ENCODE results near the gene PRIMA1. TPM values are rescaled to one million over a fixed set of nuclear protein-coding genes. Genes with fewer than 3 reads are reported as not detected.

Gene PRIMA1
- total RNA-seq, 6 experiments from 2014 or later = 0.31 to 0.95 (median 0.43) TPM; not detected in 2

- Histone ChIP-seq H3K27me3 (no peaks in the 10 kb centered on the region), H3K4me3 (no peak overlapping the region), H3K4me1 (no peaks in the 10 kb centered on the region), H3K27ac (no peak overlapping the region), H3K9me3 (no peaks in the 10 kb centered on the region), H3K36me3 (no peaks in the 10 kb centered on the region)
- no peak for TF ChIP-seq POLR2A (IDR thresholded peaks at IDR 0.05)
- TF ChIP-seq CTCF (IDR thresholded peaks at IDR 0.05) = no peak
- ATAC-seq = no peak
- no peak for DNase-seq
- 50% methylated on average over 3 of the region's 12 CpGs for WGBS (ENCODE audit: insufficient coverage, low coverage, low lambda C conversion rate, missing lambda C conversion rate)
- intact Hi-C loops (cut with DNase I) = no loop called here
Measured at GRCh38 chr14:93741556-93742230, 46.6 kb downstream of the PRIMA1 start.

- no peak for DNase-seq
Measured at GRCh38 chr14:93737634-93738033, 50.7 kb downstream of the PRIMA1 start.

GRCh38 chr14:93736378-93737014 is 51.8 kb downstream of the PRIMA1 start:
- Histone ChIP-seq H3K9me3 (no peaks in the 10 kb centered on the region), H3K36me3 (no peaks in the 10 kb centered on the region), H3K4me3 (no peak overlapping the region), H3K27me3 (no peaks in the 10 kb centered on the region), H3K4me1 (no peaks in the 10 kb centered on the region), H3K27ac (no peak overlapping the region)
- TF ChIP-seq CTCF (IDR thresholded peaks at IDR 0.05) = peak; percentile 19 to 55 (median 40)
- no peak for TF ChIP-seq POLR2A (IDR thresholded peaks at IDR 0.05)
- intact Hi-C loops (cut with DNase I) = no loop called here
- WGBS (ENCODE audit: insufficient coverage, low coverage, low lambda C conversion rate, missing lambda C conversion rate) = 55% methylated on average over 6 of the region's 10 CpGs
- DNase-seq = no peak
- peak; percentile 59 to 63 (median 60) for ATAC-seq

More at GRCh38 chr14:93737634-93738033, 50.7 kb downstream of the PRIMA1 start:
- Histone ChIP-seq H3K27me3 (no peaks in the 10 kb centered on the region), H3K36me3 (no peaks in the 10 kb centered on the region), H3K4me3 (no peak overlapping the region), H3K4me1 (no peaks in the 10 kb centered on the region), H3K27ac (no peak overlapping the region), H3K9me3 (no peaks in the 10 kb centered on the region)
- WGBS (ENCODE audit: insufficient coverage, low coverage, low lambda C conversion rate, missing lambda C conversion rate) = 0% methylated on average over 1 of the region's 11 CpGs
- intact Hi-C loops (cut with DNase I) = no loop called here
- no peak for ATAC-seq
- TF ChIP-seq CTCF (IDR thresholded peaks at IDR 0.05) (no peak), POLR2A (IDR thresholded peaks at IDR 0.05) (no peak)

GRCh38 chr14:93735206-93735605 is 53.1 kb downstream of the PRIMA1 start:
- Histone ChIP-seq H3K36me3 (no peaks in the 10 kb centered on the region), H3K27me3 (no peaks in the 10 kb centered on the region), H3K4me1 (no peaks in the 10 kb centered on the region), H3K9me3 (no peaks in the 10 kb centered on the region), H3K4me3 (no peak overlapping the region), H3K27ac (no peak overlapping the region)
- intact Hi-C loops (cut with DNase I) = no loop called here
- ATAC-seq (no peak), DNase-seq (no peak)
- TF ChIP-seq CTCF (IDR thresholded peaks at IDR 0.05) (no peak), POLR2A (IDR thresholded peaks at IDR 0.05) (no peak)
- WGBS (ENCODE audit: insufficient coverage, low coverage, low lambda C conversion rate, missing lambda C conversion rate) = 75% methylated on average over 5 of the region's 12 CpGs
